Measurements from ENCODE around the gene NEK6.

Gene NEK6

GRCh38 chr9:124341455-124342170, 83.9 kb downstream of the NEK6 start:
- Histone ChIP-seq H3K79me2 (ENCODE audit: control insufficient read depth, low read length) (no peaks in the 10 kb centered on the region), H3K27ac (ENCODE audit: low read depth, low read length) (no peak overlapping the region), H3K27me3 (ENCODE audit: control insufficient read depth, low read length) (no peaks in the 10 kb centered on the region), H3K4me2 (ENCODE audit: low read length) (no peak overlapping the region), H3K36me3 (ENCODE audit: control insufficient read depth, low read length) (no peaks in the 10 kb centered on the region), H4K20me1 (ENCODE audit: control insufficient read depth, insufficient read depth, low read depth, low read length) (no peaks in the 10 kb centered on the region), H3K4me3 (ENCODE audit: low read length) (no peak overlapping the region), H3F3A (ENCODE audit: control insufficient read depth, insufficient read depth) (no peaks in the 10 kb centered on the region), H3K4me1 (ENCODE audit: control insufficient read depth, low read length) (no peaks in the 10 kb centered on the region), H3K9me2 (replicated peaks; ENCODE audit: control insufficient read depth, low read length) (no peaks in the 10 kb centered on the region), H3K9me3 (ENCODE audit: control insufficient read depth, insufficient read depth, low read length) (no peaks in the 10 kb centered on the region)
- TF ChIP-seq, protein P1, sequence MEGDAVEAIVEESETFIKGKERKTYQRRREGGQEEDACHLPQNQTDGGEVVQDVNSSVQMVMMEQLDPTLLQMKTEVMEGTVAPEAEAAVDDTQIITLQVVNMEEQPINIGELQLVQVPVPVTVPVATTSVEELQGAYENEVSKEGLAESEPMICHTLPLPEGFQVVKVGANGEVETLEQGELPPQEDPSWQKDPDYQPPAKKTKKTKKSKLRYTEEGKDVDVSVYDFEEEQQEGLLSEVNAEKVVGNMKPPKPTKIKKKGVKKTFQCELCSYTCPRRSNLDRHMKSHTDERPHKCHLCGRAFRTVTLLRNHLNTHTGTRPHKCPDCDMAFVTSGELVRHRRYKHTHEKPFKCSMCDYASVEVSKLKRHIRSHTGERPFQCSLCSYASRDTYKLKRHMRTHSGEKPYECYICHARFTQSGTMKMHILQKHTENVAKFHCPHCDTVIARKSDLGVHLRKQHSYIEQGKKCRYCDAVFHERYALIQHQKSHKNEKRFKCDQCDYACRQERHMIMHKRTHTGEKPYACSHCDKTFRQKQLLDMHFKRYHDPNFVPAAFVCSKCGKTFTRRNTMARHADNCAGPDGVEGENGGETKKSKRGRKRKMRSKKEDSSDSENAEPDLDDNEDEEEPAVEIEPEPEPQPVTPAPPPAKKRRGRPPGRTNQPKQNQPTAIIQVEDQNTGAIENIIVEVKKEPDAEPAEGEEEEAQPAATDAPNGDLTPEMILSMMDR (IDR thresholded peaks at IDR 0.05; ENCODE audit: low read depth, low read length, poor library complexity, severe bottlenecking), result no peak
- TF ChIP-seq EZH2phosphoT487 (IDR thresholded peaks at IDR 0.05; ENCODE audit: borderline replicate concordance, low read length), result no peak

DNA sequence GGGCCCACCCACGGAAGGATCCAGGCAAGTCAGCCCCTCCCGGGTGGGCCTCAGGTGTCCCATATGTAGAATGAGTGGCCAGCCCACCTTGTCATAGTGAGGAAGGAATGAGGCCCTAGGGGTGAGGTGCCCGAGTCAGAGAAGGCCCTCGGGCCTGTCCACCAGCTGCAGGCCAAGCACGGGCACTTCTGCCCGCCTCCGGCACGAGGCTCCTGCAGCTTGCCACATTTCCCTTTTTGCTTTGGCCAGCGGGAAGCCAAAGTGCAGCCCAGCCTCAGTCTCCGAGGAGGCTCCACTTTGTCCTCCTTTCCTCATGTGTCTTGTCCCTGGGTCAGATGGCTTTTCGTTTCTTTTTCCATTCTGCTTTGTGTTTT, 84.6 kb downstream of the NEK6 start:
- no peak overlapping the region for H3K4me2 ChIP-seq (ENCODE audit: low read length)
- no peak overlapping the region for H3K27ac ChIP-seq (ENCODE audit: low read depth, low read length)
- H3K36me3 ChIP-seq (ENCODE audit: control insufficient read depth, low read length), result no peaks in the 10 kb centered on the region
- no peaks in the 10 kb centered on the region for H4K20me1 ChIP-seq (ENCODE audit: control insufficient read depth, insufficient read depth, low read depth, low read length)
- no peaks in the 10 kb centered on the region for H3F3A ChIP-seq (ENCODE audit: control insufficient read depth, insufficient read depth)
- no peaks in the 10 kb centered on the region for H3K9me3 ChIP-seq (ENCODE audit: control insufficient read depth, insufficient read depth, low read length)
- no peak overlapping the region for H3K4me3 ChIP-seq (ENCODE audit: low read length)
- H3K9me2 ChIP-seq (replicated peaks; ENCODE audit: control insufficient read depth, low read length), result no peaks in the 10 kb centered on the region
- H3K27me3 ChIP-seq (ENCODE audit: control insufficient read depth, low read length), result no peaks in the 10 kb centered on the region
- TF ChIP-seq EZH2phosphoT487 (IDR thresholded peaks at IDR 0.05; ENCODE audit: borderline replicate concordance, low read length), result no peak
- TF ChIP-seq, protein P1 (IDR thresholded peaks at IDR 0.05; ENCODE audit: low read depth, low read length, poor library complexity, severe bottlenecking), result no peak
- no peaks in the 10 kb centered on the region for H3K79me2 ChIP-seq (ENCODE audit: control insufficient read depth, low read length)
- no peaks in the 10 kb centered on the region for H3K4me1 ChIP-seq (ENCODE audit: control insufficient read depth, low read length)

- no peaks in the 10 kb centered on the region for H3K4me1 ChIP-seq (ENCODE audit: control insufficient read depth, low read length)
- no peaks in the 10 kb centered on the region for H3K79me2 ChIP-seq (ENCODE audit: control insufficient read depth, low read length)
- TF ChIP-seq, protein P1 (IDR thresholded peaks at IDR 0.05; ENCODE audit: low read depth, low read length, poor library complexity, severe bottlenecking), result no peak
- no peak for TF ChIP-seq EZH2phosphoT487 (IDR thresholded peaks at IDR 0.05; ENCODE audit: borderline replicate concordance, low read length)
- no peak overlapping the region for H3K4me3 ChIP-seq (ENCODE audit: low read length)
- no peaks in the 10 kb centered on the region for H3K9me3 ChIP-seq (ENCODE audit: control insufficient read depth, insufficient read depth, low read length)
- H3F3A ChIP-seq (ENCODE audit: control insufficient read depth, insufficient read depth), result no peaks in the 10 kb centered on the region
- H3K9me2 ChIP-seq (replicated peaks; ENCODE audit: control insufficient read depth, low read length), result no peaks in the 10 kb centered on the region
- no peak overlapping the region for H3K4me2 ChIP-seq (ENCODE audit: low read length)
- no peaks in the 10 kb centered on the region for H3K36me3 ChIP-seq (ENCODE audit: control insufficient read depth, low read length)
- H3K27me3 ChIP-seq (ENCODE audit: control insufficient read depth, low read length), result no peaks in the 10 kb centered on the region
- H4K20me1 ChIP-seq (ENCODE audit: control insufficient read depth, insufficient read depth, low read depth, low read length), result no peaks in the 10 kb centered on the region
- H3K27ac ChIP-seq (ENCODE audit: low read depth, low read length), result no peak overlapping the region
Observed at GRCh38 chr9:124342776-124343485, 85.2 kb downstream of the NEK6 start.
